Measurements from ENCODE around the gene CRYBG3. TPM values are rescaled to one million over a fixed set of nuclear protein-coding genes. Genes with fewer than 3 reads are reported as not detected.

CRYBG3 gene
- total RNA-seq, 1 donor from 2014 or later: 19.9 TPM

GRCh38 chr3:97950360-97950759 lies 128.5 kb downstream of the CRYBG3 start:
- peaks cover 80% of the 10 kb centered on the region for H3K36me3 ChIP-seq
- intact Hi-C loops (cut with micrococcal nuclease): no loop called here
- H3K4me3 ChIP-seq: no peak overlapping the region
- no peaks in the 10 kb centered on the region for H3K27me3 ChIP-seq (ENCODE audit: low read depth)
- no peak overlapping the region for H3K27ac ChIP-seq (replicated peaks)
- TF ChIP-seq CTCF (IDR thresholded peaks at IDR 0.05; ENCODE audit: borderline replicate concordance): no peak
- no peaks in the 10 kb centered on the region for H3K9me3 ChIP-seq (replicated peaks)
- DNase-seq: no peak
- H3K4me1 ChIP-seq: peaks cover 4% of the 10 kb centered on the region

- Histone ChIP-seq H3K36me3 (peaks cover 66% of the 10 kb centered on the region), H3K27me3 (ENCODE audit: low read depth) (no peaks in the 10 kb centered on the region), H3K4me3 (no peak overlapping the region), H3K27ac (replicated peaks) (no peak overlapping the region), H3K4me1 (peaks cover 4% of the 10 kb centered on the region), H3K9me3 (replicated peaks) (no peaks in the 10 kb centered on the region)
- no peak for TF ChIP-seq CTCF (IDR thresholded peaks at IDR 0.05; ENCODE audit: borderline replicate concordance)
- DNase-seq: peak; percentile 31
- intact Hi-C loops (cut with micrococcal nuclease): no loop called here
Observed at GRCh38 chr3:97952280-97952679, 130.5 kb downstream of the CRYBG3 start.

GRCh38 chr3:97952872-97953271 lies 131.1 kb downstream of the CRYBG3 start:
- peaks cover 60% of the 10 kb centered on the region for H3K36me3 ChIP-seq
- no peak for DNase-seq
- H3K9me3 ChIP-seq (replicated peaks): no peaks in the 10 kb centered on the region
- no peak overlapping the region for H3K27ac ChIP-seq (replicated peaks)
- H3K4me1 ChIP-seq: peaks cover 9% of the 10 kb centered on the region
- H3K27me3 ChIP-seq (ENCODE audit: low read depth): no peaks in the 10 kb centered on the region
- no peak overlapping the region for H3K4me3 ChIP-seq
- intact Hi-C loops (cut with micrococcal nuclease): no loop called here
- no peak for TF ChIP-seq CTCF (IDR thresholded peaks at IDR 0.05; ENCODE audit: borderline replicate concordance)

GRCh38 chr3:97954228-97954827 lies 132.5 kb downstream of the CRYBG3 start:
- no peak for DNase-seq
- no peak for TF ChIP-seq CTCF (IDR thresholded peaks at IDR 0.05; ENCODE audit: borderline replicate concordance)
- peaks cover 53% of the 10 kb centered on the region for H3K36me3 ChIP-seq
- H3K4me3 ChIP-seq: no peak overlapping the region
- H3K4me1 ChIP-seq: peaks cover 12% of the 10 kb centered on the region
- H3K27me3 ChIP-seq (ENCODE audit: low read depth): no peaks in the 10 kb centered on the region
- intact Hi-C loops (cut with micrococcal nuclease): no loop called here
- no peaks in the 10 kb centered on the region for H3K9me3 ChIP-seq (replicated peaks)
- no peak overlapping the region for H3K27ac ChIP-seq (replicated peaks)

DNA sequence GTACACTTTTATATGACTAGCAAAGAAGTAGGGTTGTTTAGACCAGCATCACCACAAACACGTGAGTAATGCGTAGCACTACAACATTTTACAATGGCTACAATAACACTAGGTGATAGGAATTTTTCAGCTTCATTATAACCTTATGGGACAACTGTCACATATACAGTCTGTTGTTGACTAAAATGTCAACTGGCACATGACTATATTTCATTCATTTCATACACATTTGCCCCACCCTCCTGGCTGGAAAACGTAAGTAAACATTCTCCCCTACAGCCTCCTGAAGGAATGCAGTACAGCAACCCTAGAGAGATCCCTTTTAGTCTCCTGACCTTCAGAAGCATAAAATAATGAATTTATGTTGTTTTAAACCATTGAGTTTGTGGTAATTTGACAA lies 134.2 kb downstream of the CRYBG3 start:
- no peak for TF ChIP-seq CTCF (IDR thresholded peaks at IDR 0.05; ENCODE audit: borderline replicate concordance)
- Histone ChIP-seq H3K27me3 (ENCODE audit: low read depth) (no peaks in the 10 kb centered on the region), H3K4me3 (no peak overlapping the region), H3K4me1 (peaks cover 12% of the 10 kb centered on the region), H3K9me3 (replicated peaks) (no peaks in the 10 kb centered on the region), H3K36me3 (peaks cover 49% of the 10 kb centered on the region), H3K27ac (replicated peaks) (no peak overlapping the region)
- no peak for DNase-seq
- intact Hi-C loops (cut with micrococcal nuclease): no loop called here

Data from left ventricle myocardium inferior (tissue), 1 donor.